Measurements from ENCODE around the gene ATP6V1E1.
"Not testable (repeated sequence)": the region's sequence is repeated elsewhere in the genome, so short reads cannot be mapped to it uniquely, and the experiment has no call there.

Gene ATP6V1E1

GRCh38 chr22:17581631-17582030, 46.9 kb downstream of the ATP6V1E1 start:
- H3K4me1 ChIP-seq (ENCODE audit: insufficient read depth, low read length) = peaks cover 5% of the 10 kb centered on the region
- no peak overlapping the region for H3K9ac ChIP-seq (ENCODE audit: low read depth, low read length)
- no peaks in the 10 kb centered on the region for H3K9me3 ChIP-seq (ENCODE audit: control insufficient read depth, insufficient read depth, low read length)
- no peaks in the 10 kb centered on the region for H3K36me3 ChIP-seq (ENCODE audit: insufficient read depth, low read length)

GRCh38 chr22:17581056-17581455, 47.5 kb downstream of the ATP6V1E1 start:
- H3K36me3 ChIP-seq (ENCODE audit: insufficient read depth, low read length) = no peaks in the 10 kb centered on the region
- no peaks in the 10 kb centered on the region for H3K9me3 ChIP-seq (ENCODE audit: control insufficient read depth, insufficient read depth, low read length)
- H3K9ac ChIP-seq (ENCODE audit: low read depth, low read length) = no peak overlapping the region
- peaks cover 9% of the 10 kb centered on the region for H3K4me1 ChIP-seq (ENCODE audit: insufficient read depth, low read length)

- peaks cover 14% of the 10 kb centered on the region for H3K4me1 ChIP-seq (ENCODE audit: insufficient read depth, low read length)
- H3K9ac ChIP-seq (ENCODE audit: low read depth, low read length) = no peak overlapping the region
- H3K36me3 ChIP-seq (ENCODE audit: insufficient read depth, low read length) = no peaks in the 10 kb centered on the region
- no peaks in the 10 kb centered on the region for H3K9me3 ChIP-seq (ENCODE audit: control insufficient read depth, insufficient read depth, low read length)
These were observed 48.0 kb downstream of the ATP6V1E1 start for GRCh38 chr22:17580441-17581031.

DNA sequence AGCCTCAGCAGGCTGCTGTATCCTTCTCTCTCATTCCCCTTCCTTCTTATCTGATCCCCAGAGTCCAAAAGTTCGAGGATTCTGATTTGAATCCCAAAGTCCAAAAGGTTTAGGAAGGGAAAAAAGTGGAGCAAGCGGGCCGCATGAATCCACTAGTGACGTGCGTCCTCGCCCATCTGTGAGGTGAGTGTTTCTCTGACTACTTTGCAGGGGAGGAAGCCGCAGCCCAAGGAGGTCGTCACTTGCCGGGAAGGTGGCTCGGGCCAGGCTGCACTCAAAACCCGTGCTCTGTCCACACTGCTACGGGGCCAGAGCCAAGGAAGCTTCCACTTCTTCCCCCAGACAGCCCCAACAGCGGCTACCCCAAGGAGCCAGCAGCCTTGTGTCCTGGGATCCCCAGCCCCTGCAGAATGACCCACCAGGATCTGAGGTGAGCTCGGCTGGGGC, 49.0 kb downstream of the ATP6V1E1 start:
- Histone ChIP-seq H3K36me3 (ENCODE audit: insufficient read depth, low read length) (no peaks in the 10 kb centered on the region), H3K9ac (ENCODE audit: low read depth, low read length) (no peak overlapping the region)

DNA sequence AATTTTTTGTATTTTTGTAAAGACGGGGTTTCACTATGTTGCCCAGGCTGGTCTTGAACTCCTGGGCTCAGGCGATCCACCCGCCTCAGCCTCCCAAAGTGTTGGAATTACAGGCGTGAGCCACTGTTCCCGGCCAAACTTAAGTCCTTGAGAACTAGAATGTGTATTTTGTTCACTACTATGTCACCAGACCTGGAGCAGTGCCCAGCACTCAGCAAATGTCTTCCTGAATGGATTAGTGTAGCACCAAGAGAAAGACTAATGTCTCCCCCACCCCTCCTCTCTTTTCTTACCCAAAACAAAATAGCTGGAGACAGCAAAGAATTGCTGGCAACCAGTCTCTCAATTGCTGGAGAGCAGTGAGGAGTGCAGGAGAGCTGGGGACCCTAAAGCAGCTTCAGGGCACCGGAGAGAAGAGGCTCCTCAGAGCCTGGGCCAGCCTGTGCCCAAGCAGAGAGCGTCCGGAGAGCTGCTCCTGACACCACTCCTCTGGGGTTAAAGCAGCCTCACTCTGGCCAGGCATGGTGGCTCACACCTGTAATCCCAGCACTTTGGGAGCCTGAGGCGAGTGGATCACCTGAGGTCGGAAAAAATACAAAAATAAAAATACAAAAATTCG, 50.3 kb downstream of the ATP6V1E1 start:
- Histone ChIP-seq H3K4me1 (ENCODE audit: insufficient read depth, low read length) (peaks cover 19% of the 10 kb centered on the region), H3K9me3 (ENCODE audit: control insufficient read depth, insufficient read depth, low read length) (no peaks in the 10 kb centered on the region), H3K9ac (ENCODE audit: low read depth, low read length) (no peak overlapping the region), H3K36me3 (ENCODE audit: insufficient read depth, low read length) (no peaks in the 10 kb centered on the region)

More for the DNA sequence above, 49.0 kb downstream of the ATP6V1E1 start:
- Histone ChIP-seq H3K9me3 (ENCODE audit: control insufficient read depth, insufficient read depth, low read length) (no peaks in the 10 kb centered on the region), H3K4me1 (ENCODE audit: insufficient read depth, low read length) (peaks cover 19% of the 10 kb centered on the region)

GRCh38 chr22:17576470-17576869, 52.1 kb downstream of the ATP6V1E1 start:
- Histone ChIP-seq H3K9me3 (ENCODE audit: control insufficient read depth, insufficient read depth, low read length) (no peaks in the 10 kb centered on the region), H3K9ac (ENCODE audit: low read depth, low read length) (no peak overlapping the region), H3K36me3 (ENCODE audit: insufficient read depth, low read length) (no peaks in the 10 kb centered on the region), H3K4me1 (ENCODE audit: insufficient read depth, low read length) (peaks cover 19% of the 10 kb centered on the region)

DNA sequence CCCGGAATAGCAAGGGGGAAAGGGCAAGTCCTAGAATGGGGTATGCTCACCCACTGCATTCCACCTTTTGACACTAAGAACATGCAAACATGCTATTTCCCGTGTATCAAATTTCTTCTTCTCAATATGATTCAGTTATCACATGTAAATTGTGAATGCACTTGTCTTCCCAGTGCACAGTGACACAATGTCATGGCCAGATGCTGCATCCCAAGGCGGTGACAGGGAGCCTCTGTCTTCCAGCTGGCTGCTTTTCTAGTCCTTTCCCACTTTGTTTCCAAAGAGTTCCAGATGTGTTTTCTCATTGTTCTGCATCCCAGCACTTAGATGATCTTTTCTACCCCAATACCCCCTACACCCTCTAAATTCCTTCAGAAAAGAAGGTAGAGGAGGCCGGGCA, 52.9 kb downstream of the ATP6V1E1 start:
- H3K36me3 ChIP-seq (ENCODE audit: insufficient read depth, low read length) = no peaks in the 10 kb centered on the region
- no peak overlapping the region for H3K9ac ChIP-seq (ENCODE audit: low read depth, low read length)
- H3K4me1 ChIP-seq (ENCODE audit: insufficient read depth, low read length) = peaks cover 24% of the 10 kb centered on the region
- no peaks in the 10 kb centered on the region for H3K9me3 ChIP-seq (ENCODE audit: control insufficient read depth, insufficient read depth, low read length)

DNA sequence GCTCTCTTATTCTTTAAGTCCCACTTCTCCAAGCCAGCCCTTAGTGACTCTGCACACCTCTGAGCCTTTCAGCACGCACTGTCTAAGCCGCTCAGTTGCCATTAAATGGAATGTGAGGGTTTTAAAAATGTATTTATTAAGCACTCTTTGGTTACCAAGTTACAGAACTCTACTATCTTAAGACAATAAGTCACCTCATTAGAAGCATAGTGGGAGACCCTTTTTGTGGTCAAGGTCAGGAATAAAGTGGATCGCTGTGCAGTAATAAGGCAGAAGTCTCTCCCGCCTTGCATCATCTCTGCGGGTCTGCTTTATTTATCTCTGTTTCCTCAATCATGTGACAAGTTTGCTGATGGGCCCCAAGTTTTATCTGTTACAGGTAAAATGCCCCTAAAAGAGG, 53.4 kb downstream of the ATP6V1E1 start:
- Histone ChIP-seq H3K4me1 (ENCODE audit: insufficient read depth, low read length) (peaks cover 27% of the 10 kb centered on the region), H3K36me3 (ENCODE audit: insufficient read depth, low read length) (no peaks in the 10 kb centered on the region), H3K9ac (ENCODE audit: low read depth, low read length) (no peak overlapping the region), H3K9me3 (ENCODE audit: control insufficient read depth, insufficient read depth, low read length) (no peaks in the 10 kb centered on the region)

DNA sequence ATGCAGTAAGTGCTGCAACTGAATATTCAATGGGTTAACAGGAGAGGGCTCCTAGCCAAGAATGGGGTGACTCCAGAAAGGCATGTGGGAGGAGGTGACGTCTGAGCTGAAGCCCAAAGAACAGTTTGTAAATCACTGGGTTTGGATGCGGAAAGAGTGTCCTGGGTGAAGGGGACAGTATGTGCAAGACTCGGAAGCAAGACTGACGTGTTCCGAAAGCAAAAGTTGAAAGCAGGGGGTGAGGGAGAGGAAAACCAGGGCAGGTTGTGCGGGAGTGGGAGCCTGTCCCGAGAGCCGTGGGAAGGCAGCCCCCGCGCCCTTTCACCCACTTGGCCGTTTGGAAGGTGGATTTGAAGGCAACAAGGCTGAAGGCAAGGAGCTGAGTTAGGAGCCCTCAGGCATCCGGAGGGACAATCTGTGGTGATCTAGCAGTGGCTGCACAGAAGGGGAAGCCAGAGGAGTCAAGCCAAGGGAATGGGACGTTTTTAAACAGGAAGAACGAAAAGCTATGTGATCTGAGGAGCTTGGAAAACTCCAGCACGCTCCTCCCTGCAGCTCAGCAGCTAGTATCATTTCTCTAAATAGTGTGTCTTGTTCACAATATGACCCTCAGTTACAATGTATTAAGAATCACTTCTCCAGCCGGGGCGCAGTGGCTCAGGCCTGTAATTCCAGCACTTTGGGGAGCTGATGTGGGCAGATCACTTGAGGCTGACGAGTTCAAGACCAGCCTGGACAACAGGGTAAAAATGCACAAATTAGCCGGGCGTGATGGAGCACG, 57.5 kb downstream of the ATP6V1E1 start:
- no peak overlapping the region for H3K9ac ChIP-seq (ENCODE audit: low read depth, low read length)
- no peaks in the 10 kb centered on the region for H3K36me3 ChIP-seq (ENCODE audit: insufficient read depth, low read length)
- no peaks in the 10 kb centered on the region for H3K9me3 ChIP-seq (ENCODE audit: control insufficient read depth, insufficient read depth, low read length)
- peaks cover 30% of the 10 kb centered on the region for H3K4me1 ChIP-seq (ENCODE audit: insufficient read depth, low read length)

DNA sequence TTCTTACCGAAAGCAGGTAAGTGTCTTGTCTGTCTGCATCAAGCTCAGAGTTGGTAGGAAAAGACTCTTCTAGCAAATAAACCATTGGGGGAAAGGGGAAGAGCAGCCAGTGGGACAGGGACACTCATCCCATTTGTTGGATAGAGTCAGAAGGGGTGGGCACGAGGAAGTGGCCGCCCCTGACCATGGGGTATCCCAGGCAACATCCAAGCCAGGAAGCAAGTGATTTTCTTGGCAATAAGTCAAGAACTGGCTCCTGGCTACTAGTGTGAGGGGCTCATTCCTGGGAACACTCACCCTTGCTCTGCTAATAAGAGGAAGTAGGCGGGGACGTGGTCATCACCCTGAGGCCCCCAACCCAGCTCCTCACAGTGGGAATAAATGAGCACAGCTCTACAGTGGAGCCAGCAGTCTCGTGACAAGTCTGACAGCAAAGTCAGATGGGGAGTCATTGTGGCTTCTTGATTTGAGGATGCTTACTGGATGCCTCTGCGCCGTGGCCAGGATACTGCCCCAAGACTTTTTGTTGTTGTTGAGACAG, 58.5 kb downstream of the ATP6V1E1 start:
- Histone ChIP-seq H3K36me3 (ENCODE audit: insufficient read depth, low read length) (no peaks in the 10 kb centered on the region), H3K9ac (ENCODE audit: low read depth, low read length) (no peak overlapping the region), H3K4me1 (ENCODE audit: insufficient read depth, low read length) (peaks cover 21% of the 10 kb centered on the region), H3K9me3 (ENCODE audit: control insufficient read depth, insufficient read depth, low read length) (no peaks in the 10 kb centered on the region)

DNA sequence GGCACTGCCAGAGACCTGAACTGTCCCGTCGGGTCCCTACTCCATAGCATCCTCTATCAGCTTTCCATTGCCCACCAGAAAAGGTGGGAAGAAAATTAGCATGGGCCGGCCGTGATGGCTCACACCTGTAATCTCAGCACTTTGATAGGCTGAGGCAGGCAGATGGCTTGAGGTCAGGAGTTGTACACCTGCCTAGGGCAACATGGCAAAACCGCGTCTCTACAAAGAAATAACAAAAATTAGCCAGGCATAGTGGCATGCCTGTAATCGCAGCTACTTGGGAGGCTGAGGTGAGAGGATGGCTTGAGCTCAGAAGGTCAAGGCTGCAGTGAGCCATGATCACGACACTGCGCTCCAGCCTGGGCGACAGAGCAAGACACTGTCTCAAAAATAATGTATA, 61.8 kb downstream of the ATP6V1E1 start:
- Histone ChIP-seq H3K9ac (ENCODE audit: low read depth, low read length) (no peak overlapping the region), H3K9me3 (ENCODE audit: control insufficient read depth, insufficient read depth, low read length) (peaks cover 2% of the 10 kb centered on the region; the same call in 1 of the 2 replicates), H3K36me3 (ENCODE audit: insufficient read depth, low read length) (no peaks in the 10 kb centered on the region), H3K4me1 (ENCODE audit: insufficient read depth, low read length) (peaks cover 41% of the 10 kb centered on the region)

DNA sequence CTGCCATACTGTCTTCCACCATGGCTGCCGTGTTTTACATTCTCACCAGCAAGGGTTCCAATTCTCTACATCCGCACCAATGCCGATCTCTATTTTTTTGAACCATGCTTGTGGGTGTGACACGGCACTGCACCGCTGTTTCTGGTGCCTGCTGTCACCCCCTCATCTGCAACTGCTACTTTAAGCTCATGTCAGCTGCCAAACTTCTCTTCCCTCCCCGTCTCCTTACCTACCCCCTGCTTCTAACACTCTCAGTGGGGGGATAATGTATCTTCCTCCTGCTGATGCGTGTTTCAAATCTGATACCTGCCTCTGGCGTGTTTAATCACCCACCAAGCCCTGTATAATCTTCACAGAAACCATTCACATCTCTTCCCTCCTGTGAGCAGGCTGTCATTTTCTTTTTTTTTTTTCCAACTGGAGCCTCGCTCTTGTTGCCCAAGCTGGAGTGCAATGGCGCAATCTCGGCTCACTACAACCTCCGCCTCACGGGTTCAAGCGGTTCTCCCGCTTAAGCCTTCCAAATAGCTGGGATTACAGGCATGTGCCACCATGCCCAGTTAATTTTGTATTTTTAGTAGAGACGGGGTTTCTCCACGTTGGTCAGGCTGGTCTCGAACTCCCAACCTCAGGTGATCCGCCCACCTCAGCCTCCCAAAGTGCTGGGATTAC, 62.4 kb downstream of the ATP6V1E1 start:
- not testable (repeated sequence) for H3K9ac ChIP-seq (ENCODE audit: low read depth, low read length); H3K36me3 ChIP-seq (ENCODE audit: insufficient read depth, low read length); H3K9me3 ChIP-seq (ENCODE audit: control insufficient read depth, insufficient read depth, low read length)
- peaks cover 40% of the 10 kb centered on the region for H3K4me1 ChIP-seq (ENCODE audit: insufficient read depth, low read length)

DNA sequence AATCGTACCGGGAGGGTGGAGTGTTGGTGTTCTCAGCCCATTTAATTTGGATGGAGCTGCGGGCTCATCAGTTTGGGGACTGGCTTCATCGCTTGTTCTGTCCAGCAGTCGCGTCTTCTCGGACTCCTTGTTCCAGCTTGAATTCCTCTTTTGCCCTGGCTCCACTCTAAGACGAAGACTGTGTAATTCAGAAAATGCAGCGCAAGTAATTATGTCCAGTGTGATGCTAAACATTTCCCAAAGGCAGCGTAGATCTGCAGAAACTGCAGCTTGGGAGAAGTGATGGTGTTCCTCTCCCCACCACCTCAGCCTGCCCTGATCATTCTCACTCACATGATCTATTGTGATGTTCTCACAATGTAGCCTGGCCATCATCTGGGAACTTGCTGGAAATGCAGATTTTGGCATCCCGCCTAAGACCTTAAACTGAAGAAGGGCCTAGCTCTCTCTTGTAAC, 64.6 kb downstream of the ATP6V1E1 start:
- H3K36me3 ChIP-seq (ENCODE audit: insufficient read depth, low read length) = peaks cover 9% of the 10 kb centered on the region
- H3K4me1 ChIP-seq (ENCODE audit: insufficient read depth, low read length) = peaks cover 20% of the 10 kb centered on the region
- no peak overlapping the region for H3K9ac ChIP-seq (ENCODE audit: low read depth, low read length)
- H3K9me3 ChIP-seq (ENCODE audit: control insufficient read depth, insufficient read depth, low read length) = peaks cover 2% of the 10 kb centered on the region; the same call in 1 of the 2 replicates

Data from ES-I3 (cell line).